Duodenal mucosa (tissue), 2 donors: ENCODE measurements around the gene ITGA1.
A peak's percentile ranks its signal among the peaks of the same experiment; 100 is the strongest.

Experiments
- H3K27ac ChIP-seq: one replicate; pipeline ENCODE4 v1.7.0; 2013; ENCODE audit warnings: low read depth, low read length
- H3K27me3 ChIP-seq, 2 donors: one replicate each; pipeline ENCODE4 v1.7.0; 2013; ENCODE audit warnings: low read length in 2 of 2, control low read depth in 1 of 2; ENCODE audit not compliant: insufficient read depth in 2 of 2, control insufficient read depth in 1 of 2
- H3K36me3 ChIP-seq, 2 donors: one replicate each; pipeline ENCODE4 v1.7.0; 2013; ENCODE audit warnings: low read length in 2 of 2, control low read depth in 1 of 2; ENCODE audit not compliant: insufficient read depth in 2 of 2, control insufficient read depth in 1 of 2
- H3K4me1 ChIP-seq, 2 donors: one replicate each; pipeline ENCODE4 v1.7.0; 2013; ENCODE audit warnings: low read length in 2 of 2, control low read depth in 1 of 2; ENCODE audit not compliant: insufficient read depth in 2 of 2, control insufficient read depth in 1 of 2
- H3K4me3 ChIP-seq, 2 donors: one replicate each; pipeline ENCODE4 v1.7.0; 2013; ENCODE audit warnings: low read length in 2 of 2, low read depth in 1 of 2
- H3K9ac ChIP-seq, 2 donors: one replicate each; pipeline ENCODE4 v1.7.0; 2013; ENCODE audit warnings: low read length in 2 of 2, low read depth in 1 of 2
- H3K9me3 ChIP-seq, 2 donors: one replicate each; pipeline ENCODE4 v1.7.0; 2013; ENCODE audit warnings: low read length in 2 of 2, control low read depth in 1 of 2; ENCODE audit not compliant: control insufficient read depth in 1 of 2

The ITGA1 gene

DNA sequence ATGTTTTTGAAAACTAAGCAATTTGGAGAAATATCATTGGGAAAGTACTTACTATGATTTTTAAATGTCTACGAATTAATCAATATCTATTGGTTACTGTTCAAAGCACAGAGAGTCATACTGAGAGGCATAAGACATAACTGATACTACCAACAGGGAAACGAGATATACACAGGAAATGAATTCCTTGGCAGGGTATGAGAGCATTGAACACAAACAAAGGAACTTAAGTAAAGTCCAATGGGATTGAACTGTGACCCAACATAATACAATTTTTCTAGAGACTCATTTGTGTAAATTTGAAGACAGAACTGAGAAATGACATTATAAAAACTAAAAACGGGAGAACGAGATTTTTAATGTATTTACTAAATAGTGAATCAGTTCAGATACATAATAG lies 1.3 kb upstream of the ITGA1 start:
- Histone ChIP-seq H3K36me3 (no peaks in the 10 kb centered on the region), H3K4me3 (no peak overlapping the region)

GRCh38 chr5:52786949-52787599 lies 642 bp upstream of the ITGA1 start:
- peak overlapping the region; percentile 89 to 94 for H3K4me3 ChIP-seq
- no peaks in the 10 kb centered on the region for H3K9me3 ChIP-seq
- H3K36me3 ChIP-seq: no peaks in the 10 kb centered on the region
- H3K9ac ChIP-seq: peak overlapping the region; percentile 30 to 80
- no peaks in the 10 kb centered on the region for H3K27me3 ChIP-seq
- H3K27ac ChIP-seq: peak overlapping the region; percentile 39
- H3K4me1 ChIP-seq: peaks cover 19 to 36% of the 10 kb centered on the region in 2 donors

More for the DNA sequence above, 1.3 kb upstream of the ITGA1 start:
- no peaks in the 10 kb centered on the region for H3K9me3 ChIP-seq
- H3K9ac ChIP-seq: no peak overlapping the region
- no peaks in the 10 kb centered on the region for H3K27me3 ChIP-seq
- peak overlapping the region; percentile 39 for H3K27ac ChIP-seq
- H3K4me1 ChIP-seq: peaks cover 18 to 35% of the 10 kb centered on the region in 2 donors

GRCh38 chr5:52788505-52788821 lies 747 bp downstream of the ITGA1 start:
- Histone ChIP-seq H3K36me3 (no peaks in the 10 kb centered on the region), H3K9ac (peak overlapping the region; percentile 76 to 80), H3K9me3 (no peaks in the 10 kb centered on the region), H3K27ac (peak overlapping the region; percentile 83), H3K27me3 (no peaks in the 10 kb centered on the region), H3K4me1 (peaks cover 19 to 36% of the 10 kb centered on the region in 2 donors), H3K4me3 (peak overlapping the region; percentile 89 to 94)

DNA sequence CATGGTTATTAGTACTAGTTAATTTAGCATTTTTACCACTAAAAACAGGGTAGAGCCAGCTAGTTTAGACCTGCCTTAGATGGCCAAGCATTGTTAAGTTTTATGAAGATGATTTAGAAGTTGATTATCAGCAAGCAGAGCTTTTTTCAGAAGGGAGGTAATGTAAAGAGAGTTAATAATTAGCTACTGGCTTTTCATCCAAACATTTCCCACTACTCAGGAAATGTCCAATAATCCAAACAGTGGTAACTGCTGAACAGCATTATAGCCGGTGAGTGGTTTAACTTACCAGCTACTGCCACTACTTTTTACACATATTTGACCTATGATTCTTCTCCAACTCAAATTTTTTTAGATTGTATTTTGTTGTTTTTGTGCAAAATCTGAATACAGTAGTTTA lies 1.7 kb downstream of the ITGA1 start:
- Histone ChIP-seq H3K27me3 (no peaks in the 10 kb centered on the region), H3K4me1 (peaks cover 19 to 38% of the 10 kb centered on the region in 2 donors), H3K27ac (no peak overlapping the region), H3K9me3 (no peaks in the 10 kb centered on the region), H3K9ac (peak overlapping the region; percentile 34 to 80), H3K4me3 (peak overlapping the region; percentile 89 to 94), H3K36me3 (no peaks in the 10 kb centered on the region)

- Histone ChIP-seq H3K9me3 (no peaks in the 10 kb centered on the region), H3K4me1 (peaks cover 19 to 42% of the 10 kb centered on the region in 2 donors), H3K27ac (no peak overlapping the region), H3K27me3 (no peaks in the 10 kb centered on the region), H3K9ac (peak overlapping the region in 1 of 2 donors; percentile 80), H3K4me3 (peak overlapping the region; percentile 89 to 94), H3K36me3 (no peaks in the 10 kb centered on the region)
These were observed 2.1 kb downstream of the ITGA1 start for GRCh38 chr5:52789851-52790250.

- H3K9me3 ChIP-seq: no peaks in the 10 kb centered on the region
- H3K27me3 ChIP-seq: no peaks in the 10 kb centered on the region
- no peak overlapping the region for H3K27ac ChIP-seq
- H3K4me3 ChIP-seq: peak overlapping the region; percentile 4 to 41
- no peaks in the 10 kb centered on the region for H3K36me3 ChIP-seq
- peaks cover 17 to 43% of the 10 kb centered on the region in 2 donors for H3K4me1 ChIP-seq
- no peak overlapping the region for H3K9ac ChIP-seq
These were observed 3.6 kb downstream of the ITGA1 start for GRCh38 chr5:52791366-52791765.

DNA sequence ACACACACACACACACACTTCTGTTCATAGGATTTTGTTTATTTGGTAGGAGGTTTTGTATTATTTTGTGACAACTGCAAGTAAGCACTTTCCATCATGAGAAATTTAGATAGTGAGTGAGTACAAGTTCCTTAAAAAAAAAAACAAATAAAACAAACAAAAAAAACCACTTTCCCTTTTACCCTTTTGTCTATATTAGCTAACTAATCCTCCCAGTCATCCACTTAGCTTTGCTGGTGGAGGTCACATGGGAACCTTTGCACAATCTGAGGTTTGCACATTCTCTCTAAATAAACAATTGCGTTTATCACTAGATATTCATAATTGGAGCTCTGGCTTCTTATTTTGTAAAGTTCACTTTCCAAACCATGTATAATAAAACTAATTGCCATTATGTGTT lies 6.8 kb downstream of the ITGA1 start:
- Histone ChIP-seq H3K27ac (no peak overlapping the region), H3K36me3 (no peaks in the 10 kb centered on the region), H3K27me3 (no peaks in the 10 kb centered on the region), H3K9ac (no peak overlapping the region), H3K9me3 (no peaks in the 10 kb centered on the region), H3K4me3 (no peak overlapping the region), H3K4me1 (peaks cover 24 to 45% of the 10 kb centered on the region in 2 donors)

- no peaks in the 10 kb centered on the region for H3K27me3 ChIP-seq
These were observed 8.3 kb downstream of the ITGA1 start for GRCh38 chr5:52796031-52796430.

GRCh38 chr5:52796516-52797103 lies 8.9 kb downstream of the ITGA1 start:
- Histone ChIP-seq H3K27ac (no peak overlapping the region), H3K4me1 (peaks cover 32 to 36% of the 10 kb centered on the region in 2 donors), H3K9me3 (no peaks in the 10 kb centered on the region), H3K36me3 (no peaks in the 10 kb centered on the region), H3K27me3 (no peaks in the 10 kb centered on the region), H3K4me3 (no peak overlapping the region), H3K9ac (no peak overlapping the region)

More at GRCh38 chr5:52796031-52796430, 8.3 kb downstream of the ITGA1 start:
- Histone ChIP-seq H3K4me1 (peaks cover 31 to 34% of the 10 kb centered on the region in 2 donors), H3K9ac (no peak overlapping the region), H3K27ac (no peak overlapping the region), H3K4me3 (no peak overlapping the region), H3K36me3 (no peaks in the 10 kb centered on the region), H3K9me3 (no peaks in the 10 kb centered on the region)

DNA sequence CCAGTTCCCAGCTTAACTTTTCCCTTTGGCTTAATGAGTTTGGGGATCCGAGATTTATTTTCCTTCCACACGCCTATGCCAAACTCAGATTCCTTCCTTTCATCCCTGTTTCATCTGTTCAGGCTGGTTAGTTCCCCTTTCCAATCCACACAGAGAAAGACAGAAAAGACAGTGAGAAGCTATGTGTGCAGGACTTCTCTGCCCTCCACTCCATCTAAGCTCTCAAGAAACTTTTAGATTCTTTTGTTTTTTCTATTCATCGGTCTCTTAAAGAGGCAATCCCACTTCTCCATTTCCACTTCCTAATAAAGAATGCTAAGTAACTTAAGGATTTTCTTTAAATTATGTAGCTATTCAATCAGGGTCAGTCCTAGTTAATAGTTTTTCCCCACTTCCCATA lies 11.2 kb downstream of the ITGA1 start:
- Histone ChIP-seq H3K9me3 (no peaks in the 10 kb centered on the region), H3K4me1 (peaks cover 50 to 55% of the 10 kb centered on the region in 2 donors), H3K9ac (peak overlapping the region; percentile 84 to 88), H3K4me3 (peak overlapping the region; percentile 95 to 96), H3K27ac (peak overlapping the region; percentile 84), H3K27me3 (no peaks in the 10 kb centered on the region), H3K36me3 (no peaks in the 10 kb centered on the region)
